Ishikawa (cell line): Measurements from ENCODE around the gene TMPRSS6.

Experiments
- CEBPB ChIP-seq: IDR thresholded peaks from 2 replicates; pipeline ENCODE4 v1.6.1; 2012
- CREB1 ChIP-seq: IDR thresholded peaks from 2 replicates; pipeline ENCODE4 v1.6.1; 2012; ENCODE audit warnings: low read depth
- EGR1 ChIP-seq: IDR thresholded peaks from 2 replicates; pipeline ENCODE4 v1.6.1; 2012
- EP300 ChIP-seq: IDR thresholded peaks from 2 replicates; pipeline ENCODE4 v1.6.1; 2012; ENCODE audit warnings: borderline replicate concordance
- FOXM1 ChIP-seq: IDR thresholded peaks from 2 replicates; pipeline ENCODE4 v1.6.1; 2012; ENCODE audit warnings: low read depth, borderline replicate concordance
- MAX ChIP-seq: IDR thresholded peaks from 2 replicates; pipeline ENCODE4 v1.6.1; 2012
- NFIC ChIP-seq: IDR thresholded peaks from 2 replicates; pipeline ENCODE4 v1.6.1; 2012
- RAD21 ChIP-seq: IDR thresholded peaks from 2 replicates; pipeline ENCODE4 v1.6.1; 2012; ENCODE audit warnings: low read depth
- REST ChIP-seq: IDR thresholded peaks from 2 replicates; pipeline ENCODE4 v1.6.1; 2012; ENCODE audit warnings: low read depth, mild to moderate bottlenecking
- TAF1 ChIP-seq: IDR thresholded peaks from 2 replicates; pipeline ENCODE4 v1.6.1; 2012; ENCODE audit warnings: low read depth, mild to moderate bottlenecking
- TCF12 ChIP-seq: IDR thresholded peaks from 2 replicates; pipeline ENCODE4 v1.6.1; 2012; ENCODE audit warnings: low read depth
- TEAD4 ChIP-seq: IDR thresholded peaks from 2 replicates; pipeline ENCODE4 v1.6.1; 2012
- USF1 ChIP-seq: IDR thresholded peaks from 2 replicates; pipeline ENCODE4 v1.6.1; 2012
- YY1 ChIP-seq: IDR thresholded peaks from 2 replicates; pipeline ENCODE4 v1.6.1; 2012; ENCODE audit warnings: low read depth
- ZBTB7A ChIP-seq: IDR thresholded peaks from 2 replicates; pipeline ENCODE4 v1.6.1; 2012; ENCODE audit warnings: low read depth

Gene TMPRSS6

GRCh38 chr22:37021041-37021440 lies 88.5 kb downstream of the TMPRSS6 start:
- TF ChIP-seq YY1 (no peak), REST (no peak), CEBPB (no peak), FOXM1 (no peak), USF1 (no peak), EP300 (no peak), CREB1 (no peak), ZBTB7A (no peak)

- 0 out of 2 replicates have a peak, but pooled peaks have one; percentile 16 for TF ChIP-seq MAX
- no peak for TF ChIP-seq TEAD4
- TF ChIP-seq USF1 = peak; percentile 70
Observed at GRCh38 chr22:37020192-37020479, 89.4 kb downstream of the TMPRSS6 start.

GRCh38 chr22:37019309-37020191 lies 90.0 kb downstream of the TMPRSS6 start, which contains the start of the genes MPST and TST:
Gene MPST, plus strand, starts transcription at chr22:37019742. Its CDS starts 95 bp downstream, at chr22:37019837.
Gene TST, minus strand, starts transcription at chr22:37019447. Its CDS starts 715 bp downstream, at chr22:37018732.
- no peak; the same call in 1 of the 2 replicates for TF ChIP-seq NFIC
- TF ChIP-seq CREB1 = no peak
- peak; percentile 56; the same call in 1 of the 2 replicates for TF ChIP-seq YY1
- TF ChIP-seq MAX = peak; percentile 5; the same call in 1 of the 2 replicates
- TF ChIP-seq RAD21 = no peak
- no peak for TF ChIP-seq REST
- TF ChIP-seq USF1 = no peak
- TF ChIP-seq ZBTB7A = peak; percentile 99
- TF ChIP-seq TAF1 = peak; percentile 81; the same call in 1 of the 2 replicates
- TF ChIP-seq EGR1 = no peak
- no peak for TF ChIP-seq TEAD4
- TF ChIP-seq TCF12 = peak; percentile 25; the same call in 1 of the 2 replicates
- no peak for TF ChIP-seq FOXM1
- no peak for TF ChIP-seq EP300
- no peak for TF ChIP-seq CEBPB

GRCh38 chr22:37018815-37019308 lies 90.7 kb downstream of the TMPRSS6 start:
- TF ChIP-seq TAF1 (no peak), CREB1 (no peak), ZBTB7A (no peak), EP300 (no peak), YY1 (no peak), NFIC (no peak), MAX (no peak), USF1 (no peak), CEBPB (no peak), EGR1 (no peak), TEAD4 (no peak), TCF12 (no peak)
